Activated T-cell treated with anti-CD3 and anti-CD28 coated beads for 1 hour (primary cell): ENCODE measurements around the gene RPL35A.
"Not testable (repeated sequence)": the region's sequence is repeated elsewhere in the genome, so short reads cannot be mapped to it uniquely, and the experiment has no call there.

ENCODE experiments used
- DNase-seq: peaks from one replicate; pipeline ENCODE4 v3.0.0-alpha.2; 2020; ENCODE audit warnings: low read depth

Gene RPL35A

GRCh38 chr3:197949778-197950676, at the start of gene RPL35A:
TSS of gene RPL35A (plus strand) at chr3:197950190. CDS start at chr3:197950968, 778 bp downstream.
- DNase-seq: peak; percentile 76

GRCh38 chr3:197901626-197902025, 48.4 kb upstream of the RPL35A start:
- no peak for DNase-seq

GRCh38 chr3:197906023-197906849, 43.8 kb upstream of the RPL35A start:
- peak; percentile 65 for DNase-seq

- DNase-seq: no peak
Observed at GRCh38 chr3:197906850-197907187, 43.2 kb upstream of the RPL35A start.

- DNase-seq: no peak
Observed at GRCh38 chr3:197907196-197907595, 42.8 kb upstream of the RPL35A start.

GRCh38 chr3:197908550-197908949, 41.4 kb upstream of the RPL35A start:
- DNase-seq: not testable (repeated sequence)

GRCh38 chr3:197908957-197909701, 40.9 kb upstream of the RPL35A start:
- DNase-seq: no peak

GRCh38 chr3:197912741-197913476, 37.1 kb upstream of the RPL35A start:
- DNase-seq: no peak

GRCh38 chr3:197913641-197914380, 36.2 kb upstream of the RPL35A start:
- DNase-seq: no peak

- not testable (repeated sequence) for DNase-seq
Observed at GRCh38 chr3:197921429-197922275, 28.3 kb upstream of the RPL35A start.

- no peak for DNase-seq
Observed at GRCh38 chr3:197926418-197926817, 23.6 kb upstream of the RPL35A start.

- DNase-seq: not testable (repeated sequence)
Observed at GRCh38 chr3:197927578-197927977, 22.4 kb upstream of the RPL35A start.

GRCh38 chr3:197936819-197937384, 13.1 kb upstream of the RPL35A start:
- no peak for DNase-seq

GRCh38 chr3:197940745-197941384, 9.1 kb upstream of the RPL35A start:
- no peak for DNase-seq

GRCh38 chr3:197942956-197943556, 6.9 kb upstream of the RPL35A start:
- no peak for DNase-seq

- DNase-seq: no peak
Observed at GRCh38 chr3:197949191-197949777, 706 bp upstream of the RPL35A start.

- DNase-seq: no peak
Observed at GRCh38 chr3:197950677-197951061, 679 bp downstream of the RPL35A start.

- DNase-seq: no peak
Observed at GRCh38 chr3:197951392-197951990, 1.5 kb downstream of the RPL35A start.
